ENCODE data around the gene SPINK5. TPM values are rescaled to one million over a fixed set of nuclear protein-coding genes. Genes with fewer than 3 reads are reported as not detected.

Gene SPINK5
- total RNA-seq, 3 donors from 2014 or later = 2.8 to 11.0 (median 6.2) TPM

DNA sequence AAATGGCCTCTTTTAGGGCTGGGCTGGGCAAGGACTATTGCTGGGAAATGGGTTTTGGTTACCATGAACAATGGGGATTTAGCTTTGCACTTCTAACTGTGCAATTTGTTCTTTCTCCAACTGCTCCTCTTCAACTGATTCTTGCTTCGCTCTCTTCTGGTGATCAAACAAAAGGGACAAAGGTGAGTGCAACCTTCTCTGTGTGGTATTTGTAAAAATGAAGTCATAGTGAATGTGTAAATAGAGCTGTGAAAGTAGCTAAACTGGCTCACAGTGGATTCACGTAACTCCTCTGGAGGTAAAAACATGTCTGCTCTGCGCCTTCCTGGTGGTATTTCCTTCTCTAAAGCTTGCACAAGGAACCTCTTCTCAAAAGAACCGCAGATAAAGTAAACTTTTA, 83.6 kb downstream of the SPINK5 start:
- Histone ChIP-seq H3K4me3 (no peak overlapping the region), H3K9me3 (no peaks in the 10 kb centered on the region), H3K4me1 (ENCODE audit: low read depth) (peaks cover 13% of the 10 kb centered on the region), H3K36me3 (ENCODE audit: low read depth) (no peaks in the 10 kb centered on the region)
- ATAC-seq (peak; percentile 86), DNase-seq (peak in 1 of 3 donors; percentile 53)
- TF ChIP-seq, protein P1, sequence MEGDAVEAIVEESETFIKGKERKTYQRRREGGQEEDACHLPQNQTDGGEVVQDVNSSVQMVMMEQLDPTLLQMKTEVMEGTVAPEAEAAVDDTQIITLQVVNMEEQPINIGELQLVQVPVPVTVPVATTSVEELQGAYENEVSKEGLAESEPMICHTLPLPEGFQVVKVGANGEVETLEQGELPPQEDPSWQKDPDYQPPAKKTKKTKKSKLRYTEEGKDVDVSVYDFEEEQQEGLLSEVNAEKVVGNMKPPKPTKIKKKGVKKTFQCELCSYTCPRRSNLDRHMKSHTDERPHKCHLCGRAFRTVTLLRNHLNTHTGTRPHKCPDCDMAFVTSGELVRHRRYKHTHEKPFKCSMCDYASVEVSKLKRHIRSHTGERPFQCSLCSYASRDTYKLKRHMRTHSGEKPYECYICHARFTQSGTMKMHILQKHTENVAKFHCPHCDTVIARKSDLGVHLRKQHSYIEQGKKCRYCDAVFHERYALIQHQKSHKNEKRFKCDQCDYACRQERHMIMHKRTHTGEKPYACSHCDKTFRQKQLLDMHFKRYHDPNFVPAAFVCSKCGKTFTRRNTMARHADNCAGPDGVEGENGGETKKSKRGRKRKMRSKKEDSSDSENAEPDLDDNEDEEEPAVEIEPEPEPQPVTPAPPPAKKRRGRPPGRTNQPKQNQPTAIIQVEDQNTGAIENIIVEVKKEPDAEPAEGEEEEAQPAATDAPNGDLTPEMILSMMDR (IDR thresholded peaks at IDR 0.05) = no peak
- intact Hi-C loops (cut with DNase I, micrococcal nuclease) = no loop called here

DNA sequence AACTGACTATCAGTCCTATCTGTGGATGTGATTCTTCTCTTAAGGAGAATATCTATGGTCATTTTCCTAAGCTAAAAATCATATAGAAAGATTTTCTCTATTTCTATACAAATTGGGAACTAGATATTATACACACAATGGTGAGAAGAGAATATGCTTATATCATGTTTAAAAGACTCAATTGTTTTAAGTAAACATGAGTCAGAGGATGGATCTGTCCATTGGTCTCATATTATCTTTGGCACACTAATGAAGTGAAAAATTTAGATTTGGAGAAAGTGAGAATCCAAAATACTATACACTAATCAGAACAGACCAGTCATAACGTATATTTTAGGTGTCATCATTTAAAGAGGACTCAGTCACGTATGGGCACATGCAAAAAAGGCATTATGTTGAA, 88.1 kb downstream of the SPINK5 start:
- no peak for DNase-seq
- no peaks in the 10 kb centered on the region for H3K36me3 ChIP-seq (ENCODE audit: low read depth)
- intact Hi-C loops (cut with DNase I, micrococcal nuclease) = no loop called here
- peaks cover 4% of the 10 kb centered on the region for H3K4me1 ChIP-seq (ENCODE audit: low read depth)
- H3K4me3 ChIP-seq = no peak overlapping the region
- no peak for ATAC-seq
- peaks cover 2% of the 10 kb centered on the region for H3K9me3 ChIP-seq
- TF ChIP-seq, protein P1 (IDR thresholded peaks at IDR 0.05) = no peak

DNA sequence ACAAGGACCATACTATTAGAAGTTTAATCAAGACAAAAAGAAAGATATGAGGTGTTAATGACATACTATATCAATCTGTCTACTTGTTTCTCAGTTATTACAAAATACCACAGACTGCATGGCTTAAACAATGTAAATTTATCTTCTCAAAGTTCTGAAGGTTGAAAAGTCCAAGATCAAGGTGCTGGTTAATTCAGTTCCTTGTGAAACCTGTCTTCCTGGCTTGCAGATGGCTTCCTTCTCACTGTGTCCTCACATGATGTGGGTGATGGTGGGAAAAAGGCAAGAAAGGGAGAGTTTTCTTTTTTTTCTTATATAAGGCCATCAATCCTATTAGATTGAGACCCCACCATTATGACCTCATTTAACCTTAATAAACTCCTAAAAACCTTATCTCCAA, 89.0 kb downstream of the SPINK5 start:
- TF ChIP-seq, protein P1 (IDR thresholded peaks at IDR 0.05) = no peak
- H3K36me3 ChIP-seq (ENCODE audit: low read depth) = no peaks in the 10 kb centered on the region
- H3K4me1 ChIP-seq (ENCODE audit: low read depth) = no peaks in the 10 kb centered on the region
- DNase-seq = no peak
- intact Hi-C loops (cut with DNase I, micrococcal nuclease) = no loop called here
- peaks cover 2% of the 10 kb centered on the region for H3K9me3 ChIP-seq
- H3K4me3 ChIP-seq = no peak overlapping the region
- no peak for ATAC-seq

DNA sequence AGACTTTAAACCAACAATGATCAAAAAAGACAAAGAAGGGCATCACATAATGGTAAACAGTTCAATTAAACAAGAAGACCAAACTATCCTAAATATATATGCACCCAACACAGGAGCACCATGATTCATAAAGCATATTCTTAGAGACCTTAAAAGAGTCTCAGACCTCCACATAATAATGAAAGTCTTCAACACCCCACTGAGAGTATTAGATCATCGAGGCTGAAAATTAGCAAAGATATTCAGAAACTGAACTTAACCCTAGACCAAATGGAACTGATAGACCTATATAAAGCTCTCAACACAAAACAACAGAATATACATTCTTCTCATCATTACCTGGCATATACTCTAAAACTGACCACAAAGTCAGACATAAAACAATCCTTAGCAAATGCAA, 92.8 kb downstream of the SPINK5 start:
- no peak for ATAC-seq
- H3K36me3 ChIP-seq (ENCODE audit: low read depth) = no peaks in the 10 kb centered on the region
- H3K9me3 ChIP-seq = peaks cover 2% of the 10 kb centered on the region
- DNase-seq = no peak
- no peak overlapping the region for H3K4me3 ChIP-seq
- TF ChIP-seq, protein P1 (IDR thresholded peaks at IDR 0.05) = no peak
- no peaks in the 10 kb centered on the region for H3K4me1 ChIP-seq (ENCODE audit: low read depth)
- intact Hi-C loops (cut with DNase I, micrococcal nuclease) = no loop called here

DNA sequence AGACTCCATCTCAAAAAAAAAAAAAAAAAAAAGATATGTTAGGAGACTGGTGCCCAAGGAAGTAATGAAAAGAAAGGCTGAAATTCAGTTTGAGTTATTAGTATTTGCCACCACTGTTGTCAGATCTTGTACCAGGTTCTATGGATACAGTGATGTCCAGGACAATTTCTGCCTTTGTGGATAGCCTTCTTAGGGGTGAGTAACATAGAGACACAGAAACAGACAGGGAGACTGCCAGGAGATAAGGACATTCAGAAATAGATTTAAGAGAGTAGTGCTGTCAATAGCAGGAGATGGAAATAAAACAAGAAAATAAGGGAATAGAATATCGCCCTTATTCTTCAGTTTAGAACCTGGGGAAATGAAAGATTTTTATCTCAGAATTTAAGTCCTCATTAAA, 98.3 kb downstream of the SPINK5 start:
- TF ChIP-seq, protein P1 (IDR thresholded peaks at IDR 0.05) = no peak
- ATAC-seq = no peak
- intact Hi-C loops (cut with DNase I, micrococcal nuclease) = no loop called here
- Histone ChIP-seq H3K9me3 (no peaks in the 10 kb centered on the region), H3K4me1 (ENCODE audit: low read depth) (no peaks in the 10 kb centered on the region), H3K4me3 (no peak overlapping the region), H3K36me3 (ENCODE audit: low read depth) (no peaks in the 10 kb centered on the region)
- DNase-seq = no peak

DNA sequence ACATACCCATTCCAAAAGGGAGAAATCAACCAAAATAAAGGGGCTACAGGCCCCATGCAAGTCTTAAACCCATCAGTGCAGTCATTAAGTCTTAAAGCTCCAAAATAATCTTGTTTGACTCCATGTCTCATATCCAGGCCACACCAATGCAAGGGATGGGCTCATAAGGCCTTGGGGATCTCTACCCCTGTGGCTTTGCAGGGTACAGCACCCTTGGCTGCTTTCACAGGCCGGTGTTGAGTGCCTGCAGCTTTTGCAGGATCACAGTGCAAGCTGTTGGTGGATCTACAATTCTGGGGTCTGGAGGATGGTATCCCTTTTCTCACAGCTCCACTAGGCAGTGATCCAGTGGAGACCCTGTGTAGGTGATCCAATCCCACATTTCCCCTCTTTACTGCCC, 99.6 kb downstream of the SPINK5 start:
- no peaks in the 10 kb centered on the region for H3K9me3 ChIP-seq

More for the DNA sequence above, 99.6 kb downstream of the SPINK5 start:
- ATAC-seq = no peak
- H3K4me1 ChIP-seq (ENCODE audit: low read depth) = no peaks in the 10 kb centered on the region
- TF ChIP-seq, protein P1 (IDR thresholded peaks at IDR 0.05) = no peak
- intact Hi-C loops (cut with DNase I, micrococcal nuclease) = no loop called here
- H3K36me3 ChIP-seq (ENCODE audit: low read depth) = no peaks in the 10 kb centered on the region
- H3K4me3 ChIP-seq = no peak overlapping the region
- no peak for DNase-seq
